Glutamatergic neuron (in vitro differentiated cells): Measurements from ENCODE around the gene PIP4P1. TPM values are rescaled to one million over a fixed set of nuclear protein-coding genes. Genes with fewer than 3 reads are reported as not detected.
A peak's percentile ranks its signal among the peaks of the same experiment; 100 is the strongest.

Source experiments
- DNase-seq: peaks from one replicate; pipeline ENCODE4 v3.0.0; 2022
- H3K27ac Mint-ChIP-seq: one replicate; pipeline ENCODE4 v1.8.0; 2020; ENCODE audit warnings: mild to moderate bottlenecking, mixed read lengths, inconsistent platforms; ENCODE audit not compliant: unreplicated experiment
- H3K27me3 Mint-ChIP-seq: one replicate; pipeline ENCODE4 v1.8.0; 2020; ENCODE audit warnings: mild to moderate bottlenecking, moderate library complexity, mixed read lengths, inconsistent platforms; ENCODE audit not compliant: unreplicated experiment
- H3K36me3 Mint-ChIP-seq: one replicate; pipeline ENCODE4 v1.8.0; 2020; ENCODE audit warnings: mild to moderate bottlenecking, mixed read lengths, inconsistent platforms; ENCODE audit not compliant: unreplicated experiment
- H3K4me1 Mint-ChIP-seq: one replicate; pipeline ENCODE4 v1.8.0; 2020; ENCODE audit warnings: mild to moderate bottlenecking, low read depth, mixed read lengths, inconsistent platforms; ENCODE audit not compliant: unreplicated experiment
- H3K4me3 Mint-ChIP-seq: one replicate; pipeline ENCODE4 v1.8.0; 2020; ENCODE audit warnings: mild to moderate bottlenecking, mixed read lengths, inconsistent platforms; ENCODE audit not compliant: unreplicated experiment
- H3K9me3 Mint-ChIP-seq: one replicate; pipeline ENCODE4 v1.8.0; 2020; ENCODE audit warnings: mild to moderate bottlenecking, moderate library complexity, mixed read lengths, inconsistent platforms; ENCODE audit not compliant: unreplicated experiment
- CTCF ChIP-seq: fragments of 200-600 bp; sonication (generic); IDR thresholded peaks from one replicate; pipeline ENCODE4 v1.5.0; 2021; ENCODE audit not compliant: partially characterized antibody, unreplicated experiment
- total RNA-seq: library from RNA; stranded (reverse); fragmentation: NEBNext Ultra II Directional; extraction: Animal tissue kit (Norgen Biotek cat#: 25700); gene quantifications from one replicate; pipeline ENCODE4 v1.2.1, GENCODE V29; 2021; ENCODE audit not compliant: unreplicated experiment

The PIP4P1 gene
- total RNA-seq, 1 donor from 2014 or later, result 49.1 TPM

GRCh38 chr14:20435582-20436362 is 25.5 kb downstream of the PIP4P1 start, which contains the start of gene KLHL33:
Gene KLHL33 (minus strand): TSS chr14:20436166. CDS start chr14:20435811, 355 bp downstream.
- peaks cover 2% of the 10 kb centered on the region for H3K9me3 Mint-ChIP-seq
- no peak for TF ChIP-seq CTCF
- peaks cover 8% of the 10 kb centered on the region for H3K27me3 Mint-ChIP-seq
- DNase-seq, result no peak
- H3K27ac Mint-ChIP-seq, result no peak within 1 kb of the TSS
- no peaks in the 10 kb centered on the region for H3K4me1 Mint-ChIP-seq
- no peaks in the 10 kb centered on the region for H3K36me3 Mint-ChIP-seq
- peak within 1 kb of the TSS; percentile 73 for H3K4me3 Mint-ChIP-seq

GRCh38 chr14:20434701-20435581 is 26.3 kb downstream of the PIP4P1 start:
- peaks cover 7% of the 10 kb centered on the region for H3K27me3 Mint-ChIP-seq
- H3K4me1 Mint-ChIP-seq, result no peaks in the 10 kb centered on the region
- peak overlapping the region; percentile 22 for H3K27ac Mint-ChIP-seq
- peak overlapping the region; percentile 73 for H3K4me3 Mint-ChIP-seq
- no peaks in the 10 kb centered on the region for H3K36me3 Mint-ChIP-seq
- peaks cover 2% of the 10 kb centered on the region for H3K9me3 Mint-ChIP-seq
- peak; percentile 51 for DNase-seq
- TF ChIP-seq CTCF, result no peak

- no peak overlapping the region for H3K27ac Mint-ChIP-seq
- TF ChIP-seq CTCF, result no peak
- H3K4me3 Mint-ChIP-seq, result no peak overlapping the region
- no peak for DNase-seq
- no peaks in the 10 kb centered on the region for H3K27me3 Mint-ChIP-seq
- H3K4me1 Mint-ChIP-seq, result no peaks in the 10 kb centered on the region
- H3K9me3 Mint-ChIP-seq, result peaks cover 3% of the 10 kb centered on the region
- H3K36me3 Mint-ChIP-seq, result no peaks in the 10 kb centered on the region
Observed at GRCh38 chr14:20429801-20430669, 31.2 kb downstream of the PIP4P1 start.

- Mint-ChIP-seq H3K4me3 (no peak overlapping the region), H3K36me3 (no peaks in the 10 kb centered on the region), H3K27ac (no peak overlapping the region), H3K27me3 (no peaks in the 10 kb centered on the region), H3K9me3 (peaks cover 3% of the 10 kb centered on the region), H3K4me1 (no peaks in the 10 kb centered on the region)
- no peak for DNase-seq
- no peak for TF ChIP-seq CTCF
Observed at GRCh38 chr14:20428802-20429201, 32.4 kb downstream of the PIP4P1 start.
